CD8-positive, alpha-beta memory T cell (primary cell): Measurements from ENCODE around the gene PDHA2. TPM values are rescaled to one million over a fixed set of nuclear protein-coding genes. Genes with fewer than 3 reads are reported as not detected.

Experiments used
- CTCF ChIA-PET: fragments of 350-600 bp; sonication (Branson Sonifier 250); formaldehyde crosslinking; loops from one replicate; lab custom pipeline; 2021; ENCODE audit warnings: antibody characterized with exemption; lab: Charles Lee
- POLR2A ChIA-PET: fragments of 350-600 bp; sonication (Branson Sonifier 250); formaldehyde crosslinking; loops from one replicate; lab custom pipeline; 2021; ENCODE audit warnings: antibody characterized with exemption; lab: Charles Lee
- DNase-seq, 5 donors: peaks; one replicate each; pipeline versions ENCODE4 v3.0.0 to v3.0.0-alpha.2; 2020 to 2022; ENCODE audit warnings: mixed read lengths in 1 of 5
- H3K27ac ChIP-seq: one replicate; pipeline ENCODE4 v1.7.0; 2013; ENCODE audit warnings: low read depth, mild to moderate bottlenecking, low read length, moderate library complexity
- H3K27me3 ChIP-seq: 2 replicates; pipeline ENCODE4 v1.7.0; 2013; ENCODE audit warnings: low read length, mild to moderate bottlenecking; ENCODE audit not compliant: insufficient read depth, poor library complexity, severe bottlenecking
- H3K36me3 ChIP-seq: 2 replicates; pipeline ENCODE4 v1.7.0; 2013; ENCODE audit warnings: mild to moderate bottlenecking, low read length, moderate library complexity; ENCODE audit not compliant: insufficient read depth
- H3K4me1 ChIP-seq: 2 replicates; pipeline ENCODE4 v1.7.0; 2013; ENCODE audit warnings: mild to moderate bottlenecking, low read length, moderate library complexity; ENCODE audit not compliant: insufficient read depth
- H3K4me3 ChIP-seq: 2 replicates; pipeline ENCODE4 v1.7.0; 2013; ENCODE audit warnings: mild to moderate bottlenecking, low read length
- H3K9me3 ChIP-seq: 2 replicates; pipeline ENCODE4 v1.7.0; 2013; ENCODE audit warnings: mild to moderate bottlenecking, low read length
- H3K27ac Mint-ChIP-seq, 8 donors: one replicate each; pipeline ENCODE4 v1.8.0; 2020 to 2021; ENCODE audit warnings: mixed read lengths in 8 of 8, mild to moderate bottlenecking in 6 of 8, inconsistent platforms in 3 of 8, moderate library complexity in 3 of 8
- H3K27me3 Mint-ChIP-seq, 2 donors: one replicate each; pipeline ENCODE4 v1.8.0; 2020 to 2021; ENCODE audit warnings: mixed read lengths in 2 of 2, mild to moderate bottlenecking in 1 of 2, moderate library complexity in 1 of 2
- H3K36me3 Mint-ChIP-seq, 3 donors: one replicate each; pipeline ENCODE4 v1.8.0; 2020 to 2021; ENCODE audit warnings: mixed read lengths in 3 of 3, inconsistent platforms in 1 of 3, mild to moderate bottlenecking in 1 of 3
- H3K4me1 Mint-ChIP-seq, 3 donors: one replicate each; pipeline ENCODE4 v1.8.0; 2020 to 2021; ENCODE audit warnings: mixed read lengths in 3 of 3, inconsistent platforms in 1 of 3, mild to moderate bottlenecking in 1 of 3
- H3K4me3 Mint-ChIP-seq, 7 donors: one replicate each; pipeline ENCODE4 v1.8.0; 2020 to 2021; ENCODE audit warnings: mixed read lengths in 7 of 7, mild to moderate bottlenecking in 6 of 7, moderate library complexity in 4 of 7, inconsistent platforms in 2 of 7
- H3K9me3 Mint-ChIP-seq, 5 donors: one replicate each; pipeline ENCODE4 v1.8.0; 2020 to 2022; ENCODE audit warnings: mixed read lengths in 5 of 5, mild to moderate bottlenecking in 3 of 5, moderate library complexity in 2 of 5, inconsistent platforms in 1 of 5
- polyA plus RNA-seq: library from polyadenylated mRNA; unstranded; fragments of 300-500 nt; fragmentation: Illumina TruSeq; gene quantifications from one replicate; pipeline ENCODE4 v1.2.3, GENCODE V29; 2021
- total RNA-seq, 2 experiments: library from RNA; stranded (reverse); gene quantifications; one replicate each; pipeline ENCODE4 v1.2.3, GENCODE V29; 2021

The PDHA2 gene
- total RNA-seq (not detected), polyA plus RNA-seq (not detected)

GRCh38 chr4:95839891-95840290 lies at the start of gene PDHA2:
Gene PDHA2, plus strand, starts transcription at chr4:95840093. Its CDS starts 58 bp downstream, at chr4:95840151.
- H3K27me3 Mint-ChIP-seq = no peaks in the 10 kb centered on the region
- peaks cover 0 to 26% (median 9%) of the 10 kb centered on the region in 5 donors for H3K9me3 Mint-ChIP-seq
- H3K4me3 ChIP-seq = no peak within 1 kb of the TSS
- CTCF ChIA-PET = no interaction called here
- no peak within 1 kb of the TSS for H3K27ac Mint-ChIP-seq
- H3K27me3 ChIP-seq = no peaks in the 10 kb centered on the region
- H3K9me3 ChIP-seq = no peaks in the 10 kb centered on the region
- no peaks in the 10 kb centered on the region for H3K36me3 ChIP-seq
- POLR2A ChIA-PET = no interaction called here
- H3K36me3 Mint-ChIP-seq = no peaks in the 10 kb centered on the region
- DNase-seq = no peak
- no peak within 1 kb of the TSS for H3K27ac ChIP-seq
- H3K4me1 ChIP-seq = no peaks in the 10 kb centered on the region
- no peaks in the 10 kb centered on the region for H3K4me1 Mint-ChIP-seq
- no peak within 1 kb of the TSS for H3K4me3 Mint-ChIP-seq

GRCh38 chr4:95798003-95798402 lies 41.9 kb upstream of the PDHA2 start:
- no peak overlapping the region for H3K4me3 ChIP-seq
- no peaks in the 10 kb centered on the region for H3K27me3 Mint-ChIP-seq
- H3K27me3 ChIP-seq = no peaks in the 10 kb centered on the region
- no peaks in the 10 kb centered on the region for H3K36me3 Mint-ChIP-seq
- no peak overlapping the region for H3K27ac Mint-ChIP-seq
- no peak for DNase-seq
- CTCF ChIA-PET = no interaction called here
- H3K4me3 Mint-ChIP-seq = no peak overlapping the region
- H3K36me3 ChIP-seq = no peaks in the 10 kb centered on the region
- POLR2A ChIA-PET = no interaction called here
- H3K4me1 ChIP-seq = no peaks in the 10 kb centered on the region
- no peak overlapping the region for H3K27ac ChIP-seq
- no peaks in the 10 kb centered on the region for H3K9me3 ChIP-seq
- no peaks in the 10 kb centered on the region for H3K4me1 Mint-ChIP-seq
- peaks cover 0 to 13% (median 5%) of the 10 kb centered on the region in 5 donors for H3K9me3 Mint-ChIP-seq

- Histone ChIP-seq H3K9me3 (no peaks in the 10 kb centered on the region), H3K4me3 (no peak overlapping the region), H3K36me3 (no peaks in the 10 kb centered on the region), H3K4me1 (no peaks in the 10 kb centered on the region), H3K27ac (no peak overlapping the region), H3K27me3 (no peaks in the 10 kb centered on the region)
- Mint-ChIP-seq H3K27ac (no peak overlapping the region), H3K4me1 (no peaks in the 10 kb centered on the region), H3K36me3 (no peaks in the 10 kb centered on the region), H3K4me3 (no peak overlapping the region), H3K9me3 (peaks cover 0 to 13% (median 5%) of the 10 kb centered on the region in 5 donors), H3K27me3 (no peaks in the 10 kb centered on the region)
- no peak for DNase-seq
- ChIA-PET POLR2A (no interaction called here), CTCF (no interaction called here)
Measured at GRCh38 chr4:95798727-95799126, 41.2 kb upstream of the PDHA2 start.

GRCh38 chr4:95821867-95822266 lies 18.0 kb upstream of the PDHA2 start:
- Histone ChIP-seq H3K4me3 (no peak overlapping the region), H3K9me3 (no peaks in the 10 kb centered on the region), H3K4me1 (no peaks in the 10 kb centered on the region), H3K36me3 (no peaks in the 10 kb centered on the region), H3K27ac (no peak overlapping the region), H3K27me3 (no peaks in the 10 kb centered on the region)
- Mint-ChIP-seq H3K36me3 (no peaks in the 10 kb centered on the region), H3K4me1 (no peaks in the 10 kb centered on the region), H3K4me3 (no peak overlapping the region), H3K27ac (no peak overlapping the region), H3K9me3 (peaks cover 2 to 9% (median 6%) of the 10 kb centered on the region in 5 donors), H3K27me3 (no peaks in the 10 kb centered on the region)
- CTCF ChIA-PET = no interaction called here
- no peak for DNase-seq
- POLR2A ChIA-PET = no interaction called here

- no peaks in the 10 kb centered on the region for H3K27me3 Mint-ChIP-seq
- ChIA-PET POLR2A (no interaction called here), CTCF (no interaction called here)
Measured at GRCh38 chr4:95825546-95825945, 14.3 kb upstream of the PDHA2 start.

GRCh38 chr4:95830651-95831050 lies 9.2 kb upstream of the PDHA2 start:
- no peaks in the 10 kb centered on the region for H3K36me3 ChIP-seq
- Mint-ChIP-seq H3K4me3 (no peak overlapping the region), H3K36me3 (no peaks in the 10 kb centered on the region), H3K4me1 (no peaks in the 10 kb centered on the region), H3K27me3 (no peaks in the 10 kb centered on the region), H3K27ac (no peak overlapping the region), H3K9me3 (peaks cover 0 to 8% (median 3%) of the 10 kb centered on the region in 5 donors)
- H3K4me1 ChIP-seq = no peaks in the 10 kb centered on the region
- no peaks in the 10 kb centered on the region for H3K9me3 ChIP-seq
- no peak overlapping the region for H3K4me3 ChIP-seq
- no peak for DNase-seq
- ChIA-PET POLR2A (no interaction called here), CTCF (no interaction called here)
- no peaks in the 10 kb centered on the region for H3K27me3 ChIP-seq
- H3K27ac ChIP-seq = no peak overlapping the region

More at GRCh38 chr4:95825546-95825945, 14.3 kb upstream of the PDHA2 start:
- no peaks in the 10 kb centered on the region for H3K36me3 Mint-ChIP-seq
- H3K4me3 Mint-ChIP-seq = no peak overlapping the region
- Histone ChIP-seq H3K9me3 (no peaks in the 10 kb centered on the region), H3K27ac (no peak overlapping the region), H3K4me1 (no peaks in the 10 kb centered on the region), H3K27me3 (no peaks in the 10 kb centered on the region), H3K4me3 (no peak overlapping the region), H3K36me3 (no peaks in the 10 kb centered on the region)
- no peaks in the 10 kb centered on the region for H3K4me1 Mint-ChIP-seq
- no peak overlapping the region for H3K27ac Mint-ChIP-seq
- H3K9me3 Mint-ChIP-seq = peaks cover 0 to 11% (median 7%) of the 10 kb centered on the region in 5 donors
- no peak for DNase-seq

- no peaks in the 10 kb centered on the region for H3K27me3 ChIP-seq
- H3K27ac Mint-ChIP-seq = no peak overlapping the region
- no peak for DNase-seq
- H3K4me3 Mint-ChIP-seq = no peak overlapping the region
- no peaks in the 10 kb centered on the region for H3K27me3 Mint-ChIP-seq
- H3K36me3 Mint-ChIP-seq = no peaks in the 10 kb centered on the region
- H3K36me3 ChIP-seq = no peaks in the 10 kb centered on the region
- no peak overlapping the region for H3K27ac ChIP-seq
- ChIA-PET POLR2A (no interaction called here), CTCF (no interaction called here)
- no peaks in the 10 kb centered on the region for H3K4me1 ChIP-seq
- no peaks in the 10 kb centered on the region for H3K9me3 ChIP-seq
- H3K4me1 Mint-ChIP-seq = no peaks in the 10 kb centered on the region
- H3K4me3 ChIP-seq = no peak overlapping the region
- peaks cover 0 to 12% (median 3%) of the 10 kb centered on the region in 5 donors for H3K9me3 Mint-ChIP-seq
Measured at GRCh38 chr4:95831166-95831565, 8.7 kb upstream of the PDHA2 start.

GRCh38 chr4:95833711-95834194 lies 6.1 kb upstream of the PDHA2 start:
- H3K27ac ChIP-seq = no peak overlapping the region
- no peaks in the 10 kb centered on the region for H3K36me3 ChIP-seq
- ChIA-PET CTCF (no interaction called here), POLR2A (no interaction called here)
- Mint-ChIP-seq H3K9me3 (peaks cover 0 to 16% (median 0%) of the 10 kb centered on the region in 5 donors), H3K27me3 (no peaks in the 10 kb centered on the region), H3K4me1 (no peaks in the 10 kb centered on the region), H3K36me3 (no peaks in the 10 kb centered on the region), H3K4me3 (no peak overlapping the region), H3K27ac (no peak overlapping the region)
- H3K4me1 ChIP-seq = no peaks in the 10 kb centered on the region
- no peak for DNase-seq
- no peaks in the 10 kb centered on the region for H3K27me3 ChIP-seq
- no peak overlapping the region for H3K4me3 ChIP-seq
- no peaks in the 10 kb centered on the region for H3K9me3 ChIP-seq
